Stimulated activated CD8-positive, alpha-beta memory T cell treated with anti-CD3 and anti-CD28 coated beads, Interleukin-12 subunit alpha, Interleukin-12 subunit beta, amount 100 ng/mL, for 24 hours (primary cell): ENCODE measurements around the gene C10orf95.

Experiments
- DNase-seq: peaks from one replicate; pipeline ENCODE4 v3.0.0-alpha.2; 2020; ENCODE audit errors: extremely low read depth

C10orf95 gene

DNA sequence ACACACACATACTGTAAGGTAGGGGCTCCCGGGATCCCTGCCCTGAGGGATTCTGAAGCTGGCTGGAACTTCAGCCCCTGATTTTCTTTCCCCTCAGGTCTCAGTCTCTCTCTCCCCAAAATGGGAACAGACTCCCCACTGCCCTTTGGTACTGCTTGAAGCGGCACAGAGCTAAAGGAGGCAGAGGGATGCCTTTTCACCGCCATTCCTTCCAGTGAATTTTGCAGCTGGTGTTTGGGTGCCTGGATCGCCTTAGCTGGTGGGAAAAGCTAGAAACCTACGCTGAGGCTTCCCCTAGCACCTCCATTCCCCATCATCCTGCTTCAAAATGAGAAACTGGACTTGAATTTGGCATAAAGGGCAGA lies 16.2 kb downstream of the C10orf95 start:
- DNase-seq, result no peak

DNA sequence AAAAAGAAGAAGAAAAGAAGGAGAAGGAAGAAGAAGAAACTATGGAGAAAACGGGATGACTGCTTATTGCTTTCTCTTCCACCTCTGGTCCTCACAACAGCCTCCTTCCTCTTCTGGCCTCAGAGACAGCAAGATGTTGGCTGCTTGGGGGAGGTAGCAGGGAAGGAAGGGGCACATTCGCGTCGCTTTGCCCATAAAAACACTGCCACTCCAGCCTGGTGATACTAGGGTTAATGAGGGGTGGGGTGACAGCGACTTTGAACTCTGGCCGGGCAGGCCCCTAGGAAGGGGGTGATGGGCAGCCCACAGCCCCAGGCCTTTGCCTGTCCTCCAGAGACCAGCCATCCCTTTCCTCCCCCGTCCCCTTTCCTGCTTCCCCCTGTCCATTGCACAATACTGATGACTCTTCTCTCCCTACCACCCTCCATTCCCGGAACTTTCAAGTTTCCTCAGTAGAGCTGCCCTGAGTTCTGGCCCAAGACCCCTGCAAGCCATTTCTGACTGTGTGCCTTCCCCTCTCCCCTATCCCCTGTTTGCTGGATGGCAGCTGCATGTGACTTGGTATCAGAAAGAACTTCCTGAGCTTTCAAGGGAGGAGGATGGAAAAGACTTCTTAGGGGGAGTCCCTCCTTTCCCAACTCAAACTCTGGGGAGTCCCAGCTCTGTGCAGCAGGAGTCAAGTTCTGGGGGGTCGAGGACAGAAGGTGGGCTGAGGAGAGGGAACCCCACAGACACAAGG lies 16.8 kb downstream of the C10orf95 start:
- DNase-seq, result no peak

DNA sequence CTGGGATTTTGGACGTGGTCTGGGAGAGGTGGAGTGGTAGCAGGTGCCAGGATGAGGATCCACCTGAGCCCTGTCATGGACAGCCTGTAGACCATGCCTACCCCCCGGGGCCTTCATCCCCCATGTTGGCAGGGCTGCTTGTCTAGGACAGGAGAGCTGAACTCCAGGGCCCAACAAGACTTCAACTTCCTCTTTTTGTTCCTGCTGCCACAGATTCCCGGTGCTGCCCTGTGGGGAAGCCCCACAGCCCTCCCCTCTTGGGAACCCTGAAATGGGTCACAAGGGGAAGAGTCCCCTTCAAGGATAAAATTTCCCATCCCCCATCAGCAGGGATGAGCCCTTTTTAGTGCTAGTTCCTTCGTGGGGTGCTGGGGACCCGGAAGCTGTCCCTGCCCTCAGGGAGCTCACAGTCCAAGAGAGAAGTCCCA lies 17.7 kb downstream of the C10orf95 start:
- DNase-seq, result no peak

DNA sequence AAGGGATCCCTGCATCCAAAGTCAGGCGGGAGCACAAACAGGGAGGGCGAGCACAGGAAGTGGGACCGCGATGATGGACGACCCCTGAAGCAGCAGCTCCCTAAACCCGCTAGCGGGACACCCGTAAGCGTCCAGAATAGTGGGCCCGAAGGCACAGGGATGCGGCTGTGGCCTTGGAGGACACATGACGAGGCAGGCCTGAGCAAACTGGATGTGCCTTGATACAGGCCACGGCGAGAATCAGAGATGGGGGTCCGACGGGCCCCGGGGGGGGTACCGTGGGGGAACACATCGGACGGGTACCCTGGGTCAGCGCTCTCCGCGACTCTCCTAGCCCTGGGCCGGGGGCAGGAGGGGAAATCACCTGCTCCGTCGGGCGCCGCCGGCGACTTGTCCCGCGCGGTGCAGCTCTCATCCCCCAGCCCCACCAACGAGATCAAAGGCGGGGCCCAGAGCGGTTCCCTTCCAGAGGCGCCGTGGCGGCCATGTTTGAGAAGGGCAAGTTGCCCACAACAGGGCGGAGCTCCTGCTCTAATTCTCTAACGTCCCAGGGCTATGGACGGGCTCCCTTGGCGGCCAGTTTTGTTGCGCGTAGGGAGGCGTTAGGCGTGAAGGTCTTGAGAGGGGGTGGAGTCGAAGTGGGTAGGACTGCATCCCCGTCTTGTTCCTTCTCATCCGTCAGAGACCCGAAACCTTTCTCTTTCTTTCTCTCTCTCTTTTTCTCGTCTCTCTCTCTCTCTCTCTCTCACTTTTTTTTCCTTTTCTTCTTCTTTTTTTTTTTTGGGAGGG lies 19.0 kb downstream of the C10orf95 start, which contains the start of gene CUEDC2:
TSS of gene CUEDC2 (minus strand) at position 413 of the 789 bp plus-strand sequence. CDS start 7,386 bp downstream, outside the sequence.
- DNase-seq, result no peak

DNA sequence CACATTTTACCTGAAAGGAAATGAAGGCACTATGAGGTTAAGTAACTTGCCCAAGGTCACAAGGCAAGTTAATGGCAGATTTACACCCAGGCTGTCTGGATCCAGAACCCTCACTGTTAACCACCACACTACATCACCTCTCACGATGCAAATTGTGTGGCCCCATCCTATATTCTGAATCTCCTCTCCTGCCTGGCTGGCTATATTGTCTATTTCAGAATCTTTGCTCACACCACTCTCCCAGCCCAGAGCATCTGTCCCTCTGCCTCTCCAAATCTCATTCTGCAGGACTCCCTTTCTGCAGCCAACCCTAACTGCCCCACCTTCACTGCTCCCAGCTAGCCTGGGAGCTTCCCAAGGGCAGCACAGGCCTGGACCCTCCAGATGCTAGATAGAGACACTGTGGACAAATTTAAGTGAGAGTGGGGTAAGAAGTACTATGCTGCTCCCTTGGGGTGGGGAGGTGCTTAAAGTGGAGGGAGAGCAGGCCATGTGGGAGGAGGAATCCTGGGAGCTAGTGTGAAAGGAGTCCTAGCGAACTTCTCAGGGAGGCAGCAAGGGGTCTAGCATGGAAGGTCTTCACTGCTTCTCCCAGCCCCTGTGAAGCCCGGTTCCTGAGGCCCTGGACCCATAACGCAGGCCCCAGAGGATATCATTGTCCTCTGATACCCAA lies 19.8 kb downstream of the C10orf95 start:
- DNase-seq, result no peak

DNA sequence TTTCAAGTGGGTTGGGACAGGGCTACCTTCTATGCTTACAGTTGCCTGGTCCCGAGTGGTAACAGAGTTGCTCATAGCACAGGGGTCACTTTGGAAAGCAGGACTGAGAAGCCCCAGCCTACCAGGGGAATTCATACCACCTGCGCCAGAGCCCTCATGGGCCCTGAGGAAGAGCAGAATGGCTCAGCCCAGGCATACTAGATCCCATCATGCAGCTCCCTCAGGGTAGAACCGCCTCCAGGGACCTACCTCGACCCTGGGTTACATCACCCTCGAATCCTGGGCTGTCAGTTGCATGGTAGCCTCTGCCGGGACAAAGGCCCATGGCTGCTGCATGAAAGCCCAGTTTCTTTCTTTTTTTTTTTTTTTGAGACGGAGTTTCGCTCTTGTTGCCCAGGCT lies 21.9 kb downstream of the C10orf95 start:
- DNase-seq, result no peak

DNA sequence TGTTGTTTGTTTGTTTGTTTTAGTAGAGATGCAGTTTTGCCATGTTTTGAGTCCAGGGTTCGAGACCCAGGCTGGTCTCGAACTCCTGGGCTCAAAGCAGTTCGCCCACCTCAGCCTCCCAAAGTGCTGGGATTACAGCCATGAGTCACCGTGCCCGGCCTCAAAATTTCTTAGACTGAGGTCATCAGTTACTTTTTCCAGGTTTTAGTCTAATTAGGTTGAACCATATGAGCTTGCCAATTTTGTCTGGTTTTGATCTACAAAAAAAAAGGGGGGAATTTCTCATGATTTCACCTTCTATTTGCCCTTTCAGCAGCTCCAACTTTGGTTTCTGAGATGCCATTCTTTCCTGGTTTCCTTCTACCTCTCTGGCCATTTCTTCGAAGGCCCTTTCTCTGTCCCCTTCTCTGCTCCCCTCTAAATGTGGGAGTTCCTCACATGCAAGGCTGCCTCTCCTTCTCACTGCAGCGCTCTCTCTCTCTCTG lies 24.5 kb downstream of the C10orf95 start:
- DNase-seq, result no peak

DNA sequence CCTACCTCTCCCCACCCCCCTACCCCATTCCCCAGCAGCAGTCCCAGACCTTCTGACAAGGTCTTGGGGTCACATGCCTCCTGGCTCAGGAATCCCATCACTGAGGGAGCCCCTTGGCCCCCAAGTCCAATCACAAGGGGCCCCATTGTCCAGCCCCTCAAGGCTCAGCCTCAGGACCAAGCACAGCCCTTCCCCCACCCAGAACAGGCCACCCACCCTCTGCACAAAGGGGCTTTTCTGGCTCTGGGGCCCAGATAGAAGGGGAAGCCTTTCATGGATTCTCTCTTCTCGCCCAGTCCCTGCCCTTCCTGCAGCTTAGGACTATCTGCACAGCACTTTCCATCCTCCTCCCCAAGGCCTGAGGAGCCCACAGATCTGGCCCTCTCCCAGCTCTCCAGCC lies 25.9 kb downstream of the C10orf95 start:
- no peak for DNase-seq

DNA sequence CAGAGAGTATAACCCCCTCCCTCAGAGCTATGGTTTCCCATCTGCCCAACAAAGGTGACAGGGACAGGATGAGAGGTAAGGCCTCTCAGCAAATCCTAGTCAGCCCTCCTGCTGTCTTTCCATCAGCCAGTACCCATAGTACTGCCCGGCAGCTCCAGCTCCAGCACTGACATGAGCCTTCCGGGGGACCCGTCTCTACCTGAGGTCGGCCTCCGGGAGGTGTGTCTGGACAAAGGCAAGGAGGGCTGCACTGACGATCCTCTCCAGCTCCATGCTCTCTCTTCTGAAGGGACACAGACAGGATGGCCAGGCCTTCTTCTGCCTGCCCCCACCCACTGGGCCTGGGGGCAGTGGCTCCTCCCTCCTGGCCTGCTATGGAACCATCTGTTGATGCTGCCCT lies 26.4 kb downstream of the C10orf95 start:
- DNase-seq, result no peak

DNA sequence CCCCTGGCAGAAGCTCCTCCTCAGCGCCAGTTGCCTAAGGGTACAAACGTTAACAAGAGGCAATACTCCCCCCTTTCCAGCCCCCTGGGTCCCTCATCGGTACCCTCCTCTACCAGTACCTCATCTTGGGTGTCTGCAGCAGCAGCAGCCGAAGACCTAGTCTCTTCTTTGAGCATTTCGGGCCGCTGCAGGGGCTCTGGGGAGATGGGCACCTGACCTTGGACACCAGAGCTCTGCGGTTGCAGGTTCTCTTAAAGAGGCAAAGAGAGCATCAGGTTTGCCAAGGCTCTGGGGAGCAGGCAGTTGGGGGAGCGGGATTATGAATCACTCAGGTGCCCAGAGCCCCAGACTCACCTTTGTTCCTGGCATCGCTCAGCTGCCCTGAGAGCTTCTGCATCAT lies 27.2 kb downstream of the C10orf95 start:
- DNase-seq, result no peak

DNA sequence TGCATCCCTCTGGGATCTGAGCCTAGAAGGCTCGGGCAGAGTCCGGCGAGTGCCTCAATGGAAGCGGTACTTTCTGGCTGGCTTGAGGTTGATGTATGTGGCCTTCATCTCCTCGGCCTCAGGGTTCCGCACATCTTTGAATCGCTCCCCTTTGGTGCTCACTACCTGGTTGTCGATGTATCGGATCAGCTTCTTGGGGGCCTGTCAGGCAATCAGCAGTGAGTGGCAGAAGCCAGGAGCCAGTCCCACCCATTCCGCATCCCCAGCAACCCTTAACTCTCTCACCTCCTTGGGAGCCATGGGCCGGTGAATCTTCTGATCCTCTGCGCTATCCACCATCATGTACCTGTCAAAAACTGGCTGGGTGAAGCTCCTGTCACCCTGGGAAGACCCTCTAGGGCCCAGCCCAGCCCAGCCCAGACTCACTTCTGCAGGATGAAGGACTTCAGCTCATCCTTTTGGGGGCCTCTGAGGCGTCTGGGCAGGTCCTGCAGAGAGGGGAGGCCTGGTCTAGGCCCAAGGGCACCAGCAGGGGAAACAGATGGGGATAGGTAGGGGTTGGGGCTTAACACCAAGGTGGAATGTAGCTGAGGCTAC lies 27.9 kb downstream of the C10orf95 start:
- no peak for DNase-seq

DNA sequence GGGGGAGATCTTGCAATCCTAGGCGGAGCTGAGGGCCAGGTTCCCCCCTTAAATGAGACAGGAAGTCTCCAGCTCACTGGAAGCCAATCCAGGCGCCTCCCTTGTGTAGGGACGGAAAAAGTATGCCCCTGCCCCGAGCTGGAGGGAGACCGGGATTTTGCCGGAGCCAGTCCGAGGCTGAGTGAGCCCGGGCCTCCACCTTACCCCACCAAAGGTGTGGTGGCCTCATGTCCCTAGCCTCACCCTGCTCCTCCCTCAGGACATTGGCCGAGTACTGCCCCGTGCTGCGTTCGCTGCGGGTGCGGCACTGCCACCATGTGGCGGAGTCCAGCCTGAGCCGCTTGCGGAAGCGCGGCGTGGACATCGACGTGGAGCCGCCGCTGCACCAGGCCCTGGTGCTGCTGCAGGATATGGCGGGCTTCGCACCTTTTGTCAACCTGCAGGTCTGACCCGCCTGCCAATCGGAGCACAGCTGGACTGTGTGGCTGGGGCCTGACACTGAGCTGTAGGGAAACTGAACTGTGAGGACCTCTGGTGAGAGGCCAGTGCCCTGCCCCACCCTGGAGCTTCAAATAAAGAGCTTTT lies 28.7 kb downstream of the C10orf95 start:
- no peak for DNase-seq

DNA sequence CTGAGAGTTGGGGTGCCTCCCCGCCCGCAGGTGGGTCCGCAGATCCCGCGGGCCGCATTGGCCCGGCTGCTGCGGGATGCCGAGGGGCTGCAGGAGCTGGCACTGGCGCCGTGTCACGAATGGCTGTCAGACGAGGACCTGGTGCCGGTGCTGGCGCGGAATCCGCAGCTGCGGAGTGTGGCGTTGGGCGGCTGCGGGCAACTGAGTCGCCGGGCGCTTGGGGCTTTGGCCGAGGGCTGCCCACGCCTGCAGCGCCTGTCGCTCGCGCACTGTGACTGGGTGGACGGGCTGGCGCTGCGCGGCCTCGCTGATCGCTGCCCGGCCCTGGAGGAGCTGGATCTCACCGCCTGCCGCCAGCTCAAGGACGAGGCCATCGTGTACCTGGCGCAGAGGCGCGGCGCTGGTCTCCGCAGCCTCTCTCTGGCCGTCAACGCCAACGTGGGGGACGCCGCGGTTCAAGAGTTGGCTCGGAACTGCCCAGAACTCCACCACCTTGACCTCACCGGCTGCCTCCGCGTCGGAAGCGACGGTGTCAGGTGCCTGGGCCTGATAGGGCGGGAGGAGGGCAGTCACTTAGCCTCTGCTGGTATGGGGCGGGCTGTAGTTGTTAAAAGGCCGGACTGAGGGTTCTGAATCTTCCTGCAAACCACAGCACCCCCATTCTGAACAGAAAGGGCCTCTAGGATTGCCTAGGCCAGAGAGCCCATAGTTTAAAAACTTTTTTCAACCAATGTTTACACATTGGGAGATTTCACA lies 29.4 kb downstream of the C10orf95 start:
- DNase-seq, result no peak

DNA sequence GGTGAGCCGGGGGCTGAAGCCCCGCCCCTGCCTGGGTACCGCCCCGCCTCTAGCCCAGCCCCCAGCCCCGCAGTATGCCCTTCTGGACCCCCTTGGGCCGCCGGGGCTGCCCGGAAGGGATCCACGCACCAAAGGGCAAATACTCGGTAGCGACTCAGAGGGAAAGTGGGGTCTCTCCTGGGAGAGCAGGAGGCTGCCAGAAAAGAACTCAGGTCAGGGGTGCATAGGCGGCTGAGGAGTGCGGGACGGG lies 29.9 kb downstream of the C10orf95 start:
- no peak for DNase-seq

DNA sequence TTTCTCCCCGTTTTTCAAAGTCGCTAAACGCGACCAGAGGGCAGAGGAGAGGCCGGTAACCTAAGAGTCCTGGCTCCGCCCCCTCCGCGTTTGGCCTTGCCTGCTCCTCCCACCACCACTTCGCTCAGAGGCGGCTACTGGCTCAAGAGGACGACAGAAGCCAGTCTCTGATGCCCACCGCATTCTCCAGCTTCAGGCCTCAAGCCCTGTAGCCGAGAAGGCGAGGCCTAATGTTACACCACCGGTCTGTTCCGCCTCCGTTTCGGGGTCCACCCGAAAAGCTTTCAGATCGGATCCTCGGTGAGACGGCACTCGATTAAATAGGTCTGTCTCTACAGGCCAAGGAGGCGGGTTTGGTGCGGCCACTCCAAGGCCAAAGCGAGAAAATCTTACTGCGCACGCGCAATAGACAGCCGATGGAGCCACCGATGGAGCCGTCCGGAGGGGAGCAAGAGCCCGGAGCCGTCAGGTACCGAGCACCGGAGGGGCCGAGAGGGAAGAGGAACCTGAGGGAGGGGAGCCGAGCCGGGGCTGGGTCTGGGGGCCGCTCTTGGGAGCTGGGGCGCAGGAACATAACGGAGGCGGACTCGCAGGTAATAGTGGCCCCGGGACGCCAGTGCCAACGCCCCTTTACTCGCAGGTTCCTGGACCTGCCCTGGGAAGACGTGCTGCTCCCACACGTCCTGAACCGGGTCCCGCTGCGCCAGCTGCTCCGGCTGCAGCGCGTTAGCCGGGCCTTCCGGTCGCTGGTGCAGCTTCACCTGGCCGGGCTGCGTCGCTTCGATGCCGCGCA lies 30.4 kb downstream of the C10orf95 start, which contains the start of gene FBXL15:
TSS of gene FBXL15 (plus strand) at position 123 of the 793 bp plus-strand sequence. CDS start at position 417, 294 bp downstream.
- DNase-seq, result peak; percentile 95

DNA sequence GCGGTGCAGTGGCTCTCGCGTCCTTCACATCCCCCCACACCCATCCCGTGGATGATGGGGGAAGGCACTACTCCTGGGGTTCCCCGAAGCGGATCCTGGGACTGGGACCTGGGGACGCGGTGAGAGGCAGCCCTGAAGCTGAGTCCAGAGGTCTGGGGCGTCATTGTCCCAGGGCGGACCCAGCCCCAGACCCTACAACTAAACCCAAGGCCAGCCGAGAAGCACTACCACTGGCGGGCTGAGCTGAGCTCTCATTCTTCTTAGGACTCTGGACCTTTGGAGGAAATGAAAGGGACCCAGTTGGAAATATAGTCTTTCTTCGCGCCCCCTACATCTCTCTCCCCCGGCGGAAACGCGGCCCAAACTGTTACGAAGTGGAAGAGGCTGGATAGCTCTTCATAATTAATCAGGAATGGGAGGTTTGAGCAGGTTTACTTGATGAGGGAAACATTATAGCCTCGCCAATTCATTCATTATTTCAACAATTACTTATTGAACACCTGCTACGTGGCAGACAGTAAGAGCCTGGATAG lies 31.1 kb downstream of the C10orf95 start:
- no peak for DNase-seq

DNA sequence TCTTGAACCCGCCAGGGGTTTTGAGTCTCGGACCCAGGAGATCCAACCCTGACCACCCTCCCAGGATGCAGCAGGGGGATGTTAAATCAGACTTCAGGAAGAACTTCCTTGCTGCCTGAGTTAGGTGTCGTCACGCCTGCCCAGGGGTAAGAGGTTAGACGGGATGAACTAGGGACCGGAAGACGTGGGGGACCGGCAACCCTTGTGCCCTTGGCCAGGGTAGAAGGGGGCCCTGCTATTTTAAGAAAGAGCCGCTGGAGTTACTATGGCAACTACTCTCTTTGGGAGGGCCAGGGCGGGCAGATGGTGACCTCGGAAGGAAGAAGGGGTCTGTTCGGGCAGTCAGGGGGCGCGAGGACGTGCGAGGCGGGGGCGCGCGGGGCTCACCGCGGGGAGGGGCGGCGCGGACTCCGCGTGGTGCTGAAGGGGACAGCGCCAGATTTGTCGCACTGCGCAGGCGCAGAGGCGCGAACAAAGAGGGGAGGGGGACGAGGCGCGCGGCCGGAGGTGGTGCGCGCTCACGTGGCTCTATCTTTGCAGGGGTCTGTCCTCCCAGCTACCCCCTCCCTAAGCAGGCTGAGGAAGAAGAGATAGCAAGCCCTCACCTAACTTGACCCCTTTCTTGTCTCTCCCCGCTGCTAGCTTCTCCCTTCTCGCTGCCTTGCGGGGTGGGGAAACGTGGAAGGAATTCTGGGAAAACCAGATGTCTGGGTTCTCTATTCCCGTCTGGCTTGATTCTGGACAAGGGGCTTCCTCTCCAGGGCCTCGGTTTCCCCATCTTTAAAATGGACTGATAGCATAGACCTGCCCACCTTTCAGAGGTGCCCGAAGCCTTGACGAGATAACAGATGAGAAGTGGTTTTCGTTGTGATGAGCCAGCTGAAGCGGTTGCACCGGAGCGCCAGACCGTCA lies 31.8 kb downstream of the C10orf95 start:
- no peak for DNase-seq

DNA sequence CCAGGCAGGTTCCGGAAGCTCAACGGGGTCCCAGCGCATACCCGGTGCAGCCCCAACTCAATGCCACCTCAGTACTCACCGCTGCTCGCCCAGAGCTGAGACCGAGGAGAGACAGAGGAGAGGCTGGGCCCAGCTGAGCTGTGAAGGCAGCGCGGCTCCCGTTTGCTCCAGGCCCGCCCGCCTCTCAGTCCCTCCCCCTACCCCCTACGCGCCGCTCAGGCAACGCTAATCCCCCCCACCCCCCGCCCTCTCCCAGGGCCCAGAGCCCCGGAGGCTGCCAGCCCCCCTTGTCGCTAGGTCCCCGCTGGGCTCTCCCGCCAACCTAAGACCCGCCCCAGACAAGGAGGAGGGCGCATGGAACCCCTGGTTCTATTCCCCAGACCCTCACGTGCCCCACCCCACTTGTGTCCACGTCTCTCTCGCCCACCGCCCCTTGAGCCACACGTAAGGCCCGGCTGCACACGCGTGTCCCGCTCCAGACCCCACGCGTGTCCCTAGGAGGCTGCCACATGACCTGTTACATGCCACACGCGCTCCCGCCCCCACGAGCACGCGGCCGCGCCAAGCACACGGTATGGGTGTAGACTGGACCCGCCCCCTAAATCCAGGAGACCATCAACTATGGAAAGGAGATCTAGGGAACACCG lies 32.6 kb downstream of the C10orf95 start, which contains the start of gene PSD:
TSS of gene PSD (minus strand) at position 164 of the 647 bp plus-strand sequence. CDS start 1,747 bp downstream, outside the sequence.
- no peak for DNase-seq
